Sciatic nerve (tissue), 2 donors: Measurements from ENCODE around the gene DDX41. TPM values are rescaled to one million over a fixed set of nuclear protein-coding genes. Genes with fewer than 3 reads are reported as not detected.
A peak's percentile ranks its signal among the peaks of the same experiment; 100 is the strongest.

Experiments
- ATAC-seq: fragments of 200-7000 bp; cut with Tn5 transposase; one replicate; pipeline ENCODE4 v1.9.1; 2020; ENCODE audit warnings: mild to moderate bottlenecking, moderate library complexity
- DNase-seq: peaks from one replicate; pipeline ENCODE4 v3.0.0-alpha.2; 2020; ENCODE audit warnings: low spot score
- intact Hi-C: fragments of 100-400 bp; cut with DNase I; formaldehyde crosslinking; loops from one replicate; pipeline ENCODE4 v1.14.2; 2022
- total RNA-seq: library from RNA; stranded (reverse); fragmentation: NEBNext Ultra II Directional; extraction: Animal tissue kit (Norgen Biotek cat#: 25700); gene quantifications from one replicate; pipeline ENCODE4 v1.2.1, GENCODE V29; 2021
- donor health status: DM: no; HTN: no; CAD: no.
- donor health status: DM: no; HTN: no; CAD: no.

The DDX41 gene
- total RNA-seq, 1 donor from 2014 or later: 68.2 TPM

DNA sequence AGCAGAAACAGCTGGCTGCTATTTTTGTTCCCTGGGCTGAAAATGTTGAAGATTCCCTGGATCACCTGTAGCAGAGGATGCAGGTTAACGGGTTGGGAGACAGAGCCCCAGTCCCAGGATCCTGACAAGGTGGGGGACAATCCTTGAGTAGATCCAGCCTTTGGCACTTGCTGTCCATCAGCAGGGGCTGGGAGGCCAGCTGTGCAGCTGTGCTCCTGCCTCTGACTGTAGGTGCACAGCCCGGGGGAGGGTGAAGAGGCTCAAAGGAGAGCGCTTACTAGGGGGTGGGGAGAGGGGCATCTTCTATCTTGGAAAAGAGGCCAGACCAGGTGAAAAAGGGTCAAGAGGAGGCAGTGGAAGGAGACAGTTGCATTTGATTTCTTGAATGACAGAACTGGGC is 3.5 kb upstream of the DDX41 start:
- no peak for DNase-seq
- intact Hi-C loops: no loop called here
- no peak for ATAC-seq

GRCh38 chr5:177519463-177520235 is 2.9 kb upstream of the DDX41 start:
- intact Hi-C loops: no loop called here
- DNase-seq (no peak), ATAC-seq (no peak)

- no peak for ATAC-seq
Measured at GRCh38 chr5:177515580-177515979, 1.2 kb downstream of the DDX41 start.

GRCh38 chr5:177514541-177514940 is 2.2 kb downstream of the DDX41 start:
- DNase-seq: no peak
- no peak for ATAC-seq
- intact Hi-C loops: no loop called here

More at GRCh38 chr5:177515580-177515979, 1.2 kb downstream of the DDX41 start:
- DNase-seq: no peak
- intact Hi-C loops: no loop called here

- DNase-seq: no peak
- ATAC-seq: no peak
- intact Hi-C loops: no loop called here
Measured at GRCh38 chr5:177513500-177513899, 3.3 kb downstream of the DDX41 start.

DNA sequence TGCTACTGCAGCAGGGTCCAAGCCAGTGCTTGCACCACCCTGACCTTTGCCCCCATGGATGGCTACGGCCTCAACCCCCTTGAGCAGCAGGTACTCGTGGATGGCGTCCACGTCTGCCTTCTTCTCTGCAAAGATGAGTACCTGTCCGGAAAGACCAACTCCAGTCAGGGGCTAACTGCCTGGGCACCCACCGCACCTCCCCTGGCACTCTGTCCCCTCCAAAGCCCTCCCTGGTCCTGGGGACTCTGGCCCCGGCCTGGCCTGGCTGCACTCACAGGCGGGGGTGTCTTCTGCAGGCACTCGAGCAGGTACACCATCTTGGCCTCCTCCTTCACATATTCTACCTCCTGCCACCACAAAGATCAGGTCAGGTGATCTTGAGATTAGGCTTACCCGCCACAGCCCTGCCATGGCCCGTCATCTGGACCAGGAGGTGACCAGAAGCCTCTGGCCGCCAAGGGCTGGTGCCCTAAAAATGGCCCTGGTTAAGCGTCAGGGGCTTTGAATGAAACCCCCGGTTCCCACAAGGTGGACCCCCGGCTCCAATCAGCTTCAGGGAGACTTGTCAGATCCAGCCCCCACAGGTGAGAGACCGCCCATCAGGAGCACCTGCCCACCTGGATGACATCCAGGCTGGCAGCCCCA is 3.9 kb downstream of the DDX41 start:
- intact Hi-C loops: no loop called here
- DNase-seq: no peak
- ATAC-seq: no peak

DNA sequence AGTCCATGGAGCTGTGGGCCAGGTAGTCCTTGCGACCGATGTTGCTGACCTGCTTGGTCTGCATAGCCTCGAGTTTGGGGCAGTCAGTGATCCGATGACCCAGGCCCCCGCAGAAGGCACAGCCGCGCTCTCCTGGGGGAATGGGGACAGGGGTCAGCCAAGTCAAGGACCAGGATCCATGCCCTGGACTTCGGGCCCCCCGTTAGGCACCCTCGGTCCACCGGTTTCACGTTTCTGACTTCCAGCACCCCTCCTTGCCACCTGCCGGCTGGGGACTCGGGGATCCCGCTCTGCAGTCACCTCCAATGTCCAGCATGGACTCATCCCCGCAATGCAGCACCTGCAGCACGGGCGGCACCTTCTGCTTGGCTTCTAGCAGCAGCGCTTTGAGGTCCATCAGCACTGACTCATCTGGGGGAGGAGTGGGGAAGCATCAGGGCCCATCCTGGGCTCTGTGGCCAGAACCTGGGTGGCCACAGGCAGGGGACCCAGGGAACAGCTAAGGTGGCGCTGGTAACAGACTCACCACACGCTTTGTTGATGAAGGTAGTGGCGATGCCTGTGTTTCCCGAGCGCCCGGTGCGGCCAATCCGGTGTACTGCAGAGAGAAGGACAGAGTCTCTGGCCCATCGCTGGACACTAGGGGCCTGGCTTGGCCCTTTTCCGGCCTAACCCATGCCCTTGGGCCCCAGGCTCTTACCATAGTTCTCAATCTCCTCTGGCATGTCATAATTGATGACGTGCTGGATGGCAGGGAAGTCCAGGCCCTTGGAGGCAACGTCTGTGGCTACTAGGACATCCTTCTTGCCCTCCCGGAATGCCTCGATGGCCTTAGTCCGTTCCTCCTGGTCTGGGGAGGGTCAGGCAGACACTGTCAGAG is 4.7 kb downstream of the DDX41 start:
- ATAC-seq: no peak
- intact Hi-C loops: no loop called here

GRCh38 chr5:177511181-177511580 is 5.6 kb downstream of the DDX41 start:
- intact Hi-C loops: no loop called here
- no peak for ATAC-seq
- no peak for DNase-seq

More for the DNA sequence above, 4.7 kb downstream of the DDX41 start:
- DNase-seq: no peak

- DNase-seq: no peak
- ATAC-seq: no peak
Measured at GRCh38 chr5:177510567-177511053, 6.2 kb downstream of the DDX41 start.

GRCh38 chr5:177509991-177510566 is 6.7 kb downstream of the DDX41 start:
- intact Hi-C loops: no loop called here
- ATAC-seq (peak; percentile 4), DNase-seq (no peak)

More at GRCh38 chr5:177510567-177511053, 6.2 kb downstream of the DDX41 start:
- intact Hi-C loops: no loop called here

GRCh38 chr5:177509381-177509951 is 7.3 kb downstream of the DDX41 start, which contains the start of gene DOK3:
Gene DOK3, minus strand, starts transcription at chr5:177509826. Its CDS starts 286 bp downstream, at chr5:177509540.
- ATAC-seq (peak; percentile 77), DNase-seq (no peak)
- intact Hi-C loops: no loop called here

DNA sequence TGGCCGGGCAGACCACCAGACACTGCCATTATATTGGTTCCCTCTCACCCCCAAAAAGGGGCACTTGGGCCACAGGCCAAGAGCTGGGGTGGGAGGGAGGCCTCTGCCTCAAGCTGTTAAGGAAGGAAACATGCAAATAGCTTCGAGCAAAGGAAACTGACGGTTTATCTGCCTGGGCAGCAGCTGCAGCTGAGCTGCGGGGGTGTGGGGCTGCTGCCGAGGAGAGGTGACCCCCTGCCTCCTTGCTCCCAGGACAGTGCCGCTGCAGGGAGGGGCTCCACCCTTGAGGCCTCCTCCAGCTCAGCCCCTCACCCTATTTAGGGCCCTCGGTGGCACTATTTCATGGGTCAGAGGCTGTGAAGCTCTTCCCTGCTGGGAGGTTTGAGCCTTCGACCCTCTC is 7.9 kb downstream of the DDX41 start:
- no peak for DNase-seq
- ATAC-seq: no peak
- intact Hi-C loops: no loop called here

DNA sequence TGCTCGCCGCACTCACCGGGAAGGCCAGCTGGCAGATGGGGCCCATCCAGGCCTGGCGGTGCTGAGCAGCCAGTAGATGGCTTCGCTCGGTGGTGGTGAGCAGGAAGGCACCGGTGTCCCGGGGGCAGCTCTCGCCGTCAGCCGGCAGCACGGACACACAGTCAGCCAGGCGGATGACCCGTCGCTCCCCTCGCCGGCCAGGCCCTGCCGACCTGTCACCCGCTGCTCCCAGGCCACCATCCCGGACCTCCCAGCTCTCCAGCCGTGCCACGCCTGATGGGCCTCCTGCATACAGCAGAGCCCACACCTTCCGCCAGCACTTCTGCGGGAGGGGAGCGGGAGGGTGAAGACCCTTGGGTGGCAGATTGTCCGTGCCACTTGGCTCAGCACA is 8.5 kb downstream of the DDX41 start:
- ATAC-seq (no peak), DNase-seq (no peak)

DNA sequence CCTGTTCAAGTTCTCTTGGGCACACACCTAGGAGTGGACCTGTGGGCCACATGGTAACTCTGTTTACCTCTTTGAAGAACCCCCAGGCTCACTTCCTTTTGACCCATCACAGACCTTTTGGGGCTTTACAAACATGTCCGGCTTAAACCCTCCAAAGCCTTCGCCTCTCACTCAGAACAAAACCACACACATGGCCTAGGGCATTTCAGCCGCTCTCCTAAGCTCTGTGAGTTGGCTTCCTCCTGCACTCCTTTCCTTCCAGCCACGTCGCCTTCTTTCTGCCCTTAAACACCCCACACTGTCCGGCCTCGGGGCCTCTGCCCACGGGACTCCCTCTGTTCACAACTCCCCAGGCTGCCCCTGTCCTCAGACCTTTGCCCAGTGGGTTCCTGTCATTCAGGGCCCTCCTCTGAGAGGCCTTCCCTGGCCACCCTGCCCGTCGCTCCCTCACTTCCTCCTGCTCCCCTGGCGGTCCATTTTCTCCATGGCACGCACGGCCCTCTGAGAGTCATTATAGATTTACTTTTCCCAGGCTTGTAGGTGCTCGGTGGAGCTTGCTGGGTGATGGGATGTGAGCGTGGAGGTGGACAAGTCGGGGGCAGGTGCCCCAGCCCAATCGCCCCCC is 9.1 kb downstream of the DDX41 start:
- ATAC-seq: no peak

More for the DNA sequence above, 8.5 kb downstream of the DDX41 start:
- intact Hi-C loops: no loop called here

DNA sequence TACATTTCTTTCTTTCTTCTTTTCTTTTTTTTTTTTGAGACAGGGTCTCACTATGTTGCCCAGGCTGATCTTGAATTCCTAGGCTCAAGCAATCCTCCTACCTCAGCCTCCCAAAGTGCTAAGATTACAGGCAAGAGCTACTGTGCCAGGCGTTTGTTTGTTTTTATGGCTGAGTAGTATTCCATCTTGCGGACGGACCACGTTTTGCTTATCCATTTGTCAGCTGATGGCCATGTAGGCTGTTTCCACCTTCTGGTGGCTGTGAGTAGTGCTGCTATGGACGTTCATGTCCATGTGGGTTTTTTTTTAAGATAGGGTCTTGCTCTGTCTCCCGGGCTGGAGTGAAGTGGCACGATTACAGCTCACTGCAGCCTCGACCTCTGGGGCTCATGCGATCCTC is 9.6 kb downstream of the DDX41 start:
- intact Hi-C loops: no loop called here
- DNase-seq (no peak), ATAC-seq (no peak)

More for the DNA sequence above, 9.1 kb downstream of the DDX41 start:
- no peak for DNase-seq
- intact Hi-C loops: no loop called here

- ATAC-seq (no peak), DNase-seq (no peak)
- intact Hi-C loops: no loop called here
Measured at GRCh38 chr5:177505075-177505474, 11.7 kb downstream of the DDX41 start.

GRCh38 chr5:177504086-177505056 is 12.4 kb downstream of the DDX41 start:
- DNase-seq (no peak), ATAC-seq (no peak)
- intact Hi-C loops: loop anchor here (5.0 kb wide), 1 partner anchor 112 kb away; no protein-coding TSS in a partner anchor
